ENCODE results near the gene ZNF76. TPM values are rescaled to one million over a fixed set of nuclear protein-coding genes. Genes with fewer than 3 reads are reported as not detected.
"Not testable (repeated sequence)": the region's sequence is repeated elsewhere in the genome, so short reads cannot be mapped to it uniquely, and the experiment has no call there.

Gene ZNF76
- total RNA-seq, 1 experiment from 2014 or later: 24.4 TPM

DNA sequence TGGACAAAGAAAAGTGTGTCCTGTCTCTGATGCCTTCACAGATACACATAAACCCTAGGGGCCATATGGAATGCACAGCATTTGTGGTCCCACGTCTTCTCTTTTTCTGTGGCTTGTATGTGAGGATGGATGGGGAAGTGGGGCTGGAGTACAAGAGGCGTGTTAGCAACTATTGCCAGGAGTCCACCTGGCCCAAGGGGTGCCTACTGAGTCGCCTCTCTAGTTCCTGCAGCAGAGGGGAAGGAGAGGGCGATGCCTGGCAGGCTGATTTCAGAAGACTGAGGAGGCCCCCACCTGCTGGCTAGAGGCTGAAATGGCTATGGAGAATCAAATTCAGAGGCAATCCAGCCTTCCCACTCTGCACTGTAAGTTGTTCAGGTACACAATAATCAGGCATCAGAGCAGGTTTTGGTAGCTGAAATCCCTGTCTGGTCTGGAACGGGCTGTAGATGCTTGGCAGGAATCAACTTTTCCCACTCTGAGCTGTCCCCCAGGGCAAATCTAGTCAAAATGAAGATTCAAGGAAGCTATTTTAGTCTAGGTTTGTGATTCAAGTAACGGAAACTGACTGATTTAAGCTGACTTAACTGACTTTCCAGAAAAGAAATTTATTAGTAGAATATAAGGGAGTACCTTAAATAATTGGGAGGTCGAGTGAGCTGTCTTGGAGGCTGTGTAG is 68.0 kb downstream of the ZNF76 start:
- Histone ChIP-seq H4K20me1 (ENCODE audit: insufficient read depth, low read depth, low read length) (no peaks in the 10 kb centered on the region), H3K4me1 (ENCODE audit: low read length) (peaks cover 15% of the 10 kb centered on the region), H3K27ac (ENCODE audit: low read length) (no peak overlapping the region), H3K9me3 (ENCODE audit: low read length) (no peaks in the 10 kb centered on the region), H3K4me2 (ENCODE audit: low read depth, low read length, poor library complexity, severe bottlenecking) (no peak overlapping the region), H3K9ac (ENCODE audit: low read length) (no peak overlapping the region), H2AFZ (ENCODE audit: low read length) (no peak overlapping the region), H3K9me2 (replicated peaks; ENCODE audit: insufficient read depth, low read length) (no peaks in the 10 kb centered on the region), H3K27me3 (ENCODE audit: low read length) (no peaks in the 10 kb centered on the region), H3K36me3 (ENCODE audit: insufficient read depth, low read length) (peaks cover 3% of the 10 kb centered on the region; the same call in 1 of the 2 replicates), H3K4me3 (ENCODE audit: low read length) (no peak overlapping the region), H3K79me2 (ENCODE audit: low read length) (no peaks in the 10 kb centered on the region)
- DNase-seq: peak; percentile 85

DNA sequence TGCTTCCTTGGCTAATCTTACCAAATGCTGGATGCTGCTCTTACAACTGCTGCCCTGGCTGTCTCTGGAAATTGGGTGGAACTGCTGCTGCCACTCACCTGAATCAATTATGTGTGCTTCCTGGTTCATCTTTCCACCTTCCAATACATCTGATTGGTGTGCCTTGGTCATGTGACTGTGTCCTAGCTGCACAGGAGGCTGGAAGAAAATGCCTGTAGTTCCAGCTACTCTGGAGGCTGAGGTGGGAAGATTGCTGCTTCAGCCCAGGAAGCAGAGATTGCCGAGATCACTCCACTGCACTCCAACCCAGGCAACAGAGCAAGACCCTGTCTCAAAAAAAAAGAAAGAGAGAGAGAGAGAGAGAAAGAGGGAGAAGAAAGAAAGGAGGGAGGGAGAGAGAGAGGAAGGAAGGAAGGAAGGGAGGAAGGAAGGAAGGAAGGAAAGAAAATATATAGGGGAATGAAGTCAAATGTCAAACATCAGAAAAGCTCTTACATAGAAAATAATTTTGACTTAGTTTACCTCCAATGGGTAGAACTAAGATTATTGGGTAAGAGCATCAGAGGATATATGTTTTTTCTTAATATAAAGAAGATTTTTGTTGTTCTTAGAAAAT is 68.7 kb downstream of the ZNF76 start:
- Histone ChIP-seq H3K36me3 (ENCODE audit: insufficient read depth, low read length) (peaks cover 3% of the 10 kb centered on the region; the same call in 1 of the 2 replicates), H3K9ac (ENCODE audit: low read length) (no peak overlapping the region), H3K4me1 (ENCODE audit: low read length) (peaks cover 8% of the 10 kb centered on the region), H3K27ac (ENCODE audit: low read length) (no peak overlapping the region), H3K4me3 (ENCODE audit: low read length) (no peak overlapping the region), H3K9me2 (replicated peaks; ENCODE audit: insufficient read depth, low read length) (no peaks in the 10 kb centered on the region), H3K27me3 (ENCODE audit: low read length) (no peaks in the 10 kb centered on the region), H2AFZ (ENCODE audit: low read length) (no peak overlapping the region), H3K79me2 (ENCODE audit: low read length) (no peaks in the 10 kb centered on the region), H3K4me2 (ENCODE audit: low read depth, low read length, poor library complexity, severe bottlenecking) (no peak overlapping the region), H3K9me3 (ENCODE audit: low read length) (no peaks in the 10 kb centered on the region), H4K20me1 (ENCODE audit: insufficient read depth, low read depth, low read length) (no peaks in the 10 kb centered on the region)
- DNase-seq: peak; percentile 43

DNA sequence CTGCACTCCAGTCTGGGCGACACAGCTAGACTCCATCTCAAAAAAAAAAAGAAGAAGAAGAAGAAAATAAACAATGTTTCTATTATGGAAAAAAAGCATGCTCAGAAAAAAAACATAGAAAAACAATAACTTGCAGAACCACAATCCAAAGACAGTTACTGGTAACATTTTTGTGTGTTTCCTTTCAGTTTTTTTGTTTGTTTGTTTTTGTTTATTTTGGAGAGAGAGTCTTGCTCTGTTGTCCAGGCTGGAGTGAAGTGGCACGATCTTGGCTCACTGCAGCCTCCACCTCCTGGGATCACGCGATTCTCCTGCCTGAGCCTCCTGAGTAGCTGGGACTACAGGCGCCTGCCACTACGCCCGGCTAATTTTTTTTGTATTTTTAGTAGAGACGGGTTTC is 69.4 kb downstream of the ZNF76 start:
- H2AFZ ChIP-seq (ENCODE audit: low read length); H3K27ac ChIP-seq (ENCODE audit: low read length); H3K27me3 ChIP-seq (ENCODE audit: low read length); H4K20me1 ChIP-seq (ENCODE audit: insufficient read depth, low read depth, low read length); H3K9me2 ChIP-seq (replicated peaks; ENCODE audit: insufficient read depth, low read length); H3K9me3 ChIP-seq (ENCODE audit: low read length); H3K36me3 ChIP-seq (ENCODE audit: insufficient read depth, low read length); H3K4me1 ChIP-seq (ENCODE audit: low read length); H3K4me2 ChIP-seq (ENCODE audit: low read depth, low read length, poor library complexity, severe bottlenecking); DNase-seq; H3K9ac ChIP-seq (ENCODE audit: low read length); H3K79me2 ChIP-seq (ENCODE audit: low read length); H3K4me3 ChIP-seq (ENCODE audit: low read length): not testable (repeated sequence)

DNA sequence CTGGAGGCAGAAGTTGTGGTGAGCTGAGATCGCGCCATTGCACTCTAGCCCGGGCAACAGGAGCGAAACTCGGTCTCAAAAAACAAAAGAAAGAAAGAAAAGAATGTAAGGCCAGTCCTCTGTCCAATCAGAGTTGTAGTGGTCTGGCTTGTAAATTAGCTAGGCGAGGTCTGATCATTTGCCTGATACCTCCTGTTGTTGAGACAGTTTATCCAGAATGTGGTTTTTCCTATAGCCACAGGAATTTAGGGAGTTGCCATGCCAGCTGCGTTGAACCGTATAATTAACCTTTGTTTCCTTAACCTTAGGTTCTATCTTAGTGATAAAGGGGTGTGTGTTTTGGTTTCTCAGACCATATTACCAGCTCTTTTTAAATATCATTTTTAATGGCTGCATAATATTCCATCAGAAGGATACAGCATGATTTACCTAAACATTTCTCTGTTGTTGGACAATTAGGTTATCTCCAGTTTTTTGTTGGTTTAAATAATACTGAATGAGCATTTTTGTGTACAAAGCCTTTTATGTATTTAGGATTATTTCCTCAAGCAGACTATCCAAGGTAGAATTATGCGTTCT is 71.1 kb downstream of the ZNF76 start:
- no peaks in the 10 kb centered on the region for H3K9me2 ChIP-seq (replicated peaks; ENCODE audit: insufficient read depth, low read length)
- no peaks in the 10 kb centered on the region for H3K36me3 ChIP-seq (ENCODE audit: insufficient read depth, low read length)
- H3K9ac ChIP-seq (ENCODE audit: low read length): no peak overlapping the region
- H3K79me2 ChIP-seq (ENCODE audit: low read length): no peaks in the 10 kb centered on the region
- H3K27me3 ChIP-seq (ENCODE audit: low read length): no peaks in the 10 kb centered on the region
- H2AFZ ChIP-seq (ENCODE audit: low read length): no peak overlapping the region
- no peak overlapping the region for H3K4me3 ChIP-seq (ENCODE audit: low read length)
- H3K4me1 ChIP-seq (ENCODE audit: low read length): peaks cover 3% of the 10 kb centered on the region; the same call in 1 of the 2 replicates
- H3K9me3 ChIP-seq (ENCODE audit: low read length): no peaks in the 10 kb centered on the region
- peak; percentile 24 for DNase-seq
- H3K27ac ChIP-seq (ENCODE audit: low read length): no peak overlapping the region
- H4K20me1 ChIP-seq (ENCODE audit: insufficient read depth, low read depth, low read length): no peaks in the 10 kb centered on the region
- no peak overlapping the region for H3K4me2 ChIP-seq (ENCODE audit: low read depth, low read length, poor library complexity, severe bottlenecking)

DNA sequence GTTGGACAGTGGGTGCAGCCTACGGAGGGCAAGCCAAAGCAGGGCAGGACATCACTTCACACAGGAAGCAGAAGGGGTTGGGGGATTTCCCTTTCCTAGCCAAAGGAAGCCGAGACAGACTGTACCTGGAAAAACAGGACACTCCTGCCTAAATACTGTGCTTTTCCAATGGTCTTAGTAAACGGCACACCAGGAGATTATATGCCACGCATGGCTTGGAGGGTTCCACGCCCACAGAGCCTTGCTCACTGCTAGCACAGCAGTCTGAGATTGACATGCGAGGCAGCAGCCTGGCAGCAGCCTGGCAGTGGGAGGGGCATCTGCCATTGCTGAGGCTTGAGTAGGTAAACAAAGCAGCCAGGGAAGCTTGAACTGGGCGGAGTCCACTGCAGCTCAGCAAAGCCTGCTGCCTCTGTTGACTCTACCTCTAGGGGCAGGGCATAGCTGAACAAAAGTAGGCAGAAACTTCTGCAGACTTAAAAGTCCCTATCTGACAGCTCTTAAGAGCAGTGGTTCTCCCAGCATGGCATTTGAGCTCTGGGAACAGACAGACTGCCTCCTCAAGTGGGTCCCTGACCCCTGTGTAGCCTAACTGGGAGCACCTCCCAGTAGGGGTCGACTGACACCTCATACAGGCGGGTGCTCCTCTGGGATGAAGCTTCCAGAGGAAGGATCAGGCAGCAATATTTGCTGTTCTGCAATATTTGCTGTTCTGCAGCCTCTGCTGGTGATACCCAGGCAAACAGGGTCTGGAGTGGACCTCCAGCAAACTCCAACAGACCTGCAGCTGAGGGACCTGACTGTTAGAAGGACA is 72.7 kb downstream of the ZNF76 start:
- H2AFZ ChIP-seq (ENCODE audit: low read length); H3K9me2 ChIP-seq (replicated peaks; ENCODE audit: insufficient read depth, low read length); H4K20me1 ChIP-seq (ENCODE audit: insufficient read depth, low read depth, low read length); H3K27me3 ChIP-seq (ENCODE audit: low read length); H3K36me3 ChIP-seq (ENCODE audit: insufficient read depth, low read length); H3K4me2 ChIP-seq (ENCODE audit: low read depth, low read length, poor library complexity, severe bottlenecking); H3K4me1 ChIP-seq (ENCODE audit: low read length); H3K4me3 ChIP-seq (ENCODE audit: low read length); H3K27ac ChIP-seq (ENCODE audit: low read length); H3K9ac ChIP-seq (ENCODE audit: low read length); H3K79me2 ChIP-seq (ENCODE audit: low read length); H3K9me3 ChIP-seq (ENCODE audit: low read length): not testable (repeated sequence)
- DNase-seq: peak; percentile 77

DNA sequence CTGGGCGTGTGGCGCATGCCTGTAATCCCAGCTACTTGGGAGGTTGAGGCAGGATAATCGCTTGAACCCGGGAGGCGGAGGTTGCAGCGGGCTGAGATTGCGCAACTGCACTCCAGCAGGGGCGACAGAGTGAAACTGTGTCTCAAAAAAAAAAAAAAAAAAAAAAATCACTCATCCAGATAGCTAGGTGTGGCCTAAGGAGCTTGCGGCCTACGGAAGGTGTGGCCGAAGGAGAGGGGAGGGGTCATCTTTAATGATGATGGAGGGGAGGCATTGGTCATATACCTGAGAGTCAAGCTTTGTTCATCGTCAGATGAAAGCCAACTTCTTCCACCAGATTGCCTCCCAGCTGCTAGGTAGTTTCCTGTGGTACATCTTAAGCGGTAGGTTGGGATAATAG is 82.0 kb downstream of the ZNF76 start:
- H3K9me2 ChIP-seq (replicated peaks; ENCODE audit: insufficient read depth, low read length): no peaks in the 10 kb centered on the region
- peaks cover 22% of the 10 kb centered on the region for H4K20me1 ChIP-seq (ENCODE audit: insufficient read depth, low read depth, low read length)
- H3K9ac ChIP-seq (ENCODE audit: low read length): no peak overlapping the region
- no peak overlapping the region for H2AFZ ChIP-seq (ENCODE audit: low read length)
- no peak overlapping the region for H3K27ac ChIP-seq (ENCODE audit: low read length)
- H3K27me3 ChIP-seq (ENCODE audit: low read length): no peaks in the 10 kb centered on the region
- H3K4me1 ChIP-seq (ENCODE audit: low read length): peaks cover 11% of the 10 kb centered on the region
- no peak overlapping the region for H3K4me3 ChIP-seq (ENCODE audit: low read length)
- H3K9me3 ChIP-seq (ENCODE audit: low read length): no peaks in the 10 kb centered on the region
- H3K36me3 ChIP-seq (ENCODE audit: insufficient read depth, low read length): no peaks in the 10 kb centered on the region
- no peak overlapping the region for H3K4me2 ChIP-seq (ENCODE audit: low read depth, low read length, poor library complexity, severe bottlenecking)
- peak; percentile 41 for DNase-seq
- no peaks in the 10 kb centered on the region for H3K79me2 ChIP-seq (ENCODE audit: low read length)

DNA sequence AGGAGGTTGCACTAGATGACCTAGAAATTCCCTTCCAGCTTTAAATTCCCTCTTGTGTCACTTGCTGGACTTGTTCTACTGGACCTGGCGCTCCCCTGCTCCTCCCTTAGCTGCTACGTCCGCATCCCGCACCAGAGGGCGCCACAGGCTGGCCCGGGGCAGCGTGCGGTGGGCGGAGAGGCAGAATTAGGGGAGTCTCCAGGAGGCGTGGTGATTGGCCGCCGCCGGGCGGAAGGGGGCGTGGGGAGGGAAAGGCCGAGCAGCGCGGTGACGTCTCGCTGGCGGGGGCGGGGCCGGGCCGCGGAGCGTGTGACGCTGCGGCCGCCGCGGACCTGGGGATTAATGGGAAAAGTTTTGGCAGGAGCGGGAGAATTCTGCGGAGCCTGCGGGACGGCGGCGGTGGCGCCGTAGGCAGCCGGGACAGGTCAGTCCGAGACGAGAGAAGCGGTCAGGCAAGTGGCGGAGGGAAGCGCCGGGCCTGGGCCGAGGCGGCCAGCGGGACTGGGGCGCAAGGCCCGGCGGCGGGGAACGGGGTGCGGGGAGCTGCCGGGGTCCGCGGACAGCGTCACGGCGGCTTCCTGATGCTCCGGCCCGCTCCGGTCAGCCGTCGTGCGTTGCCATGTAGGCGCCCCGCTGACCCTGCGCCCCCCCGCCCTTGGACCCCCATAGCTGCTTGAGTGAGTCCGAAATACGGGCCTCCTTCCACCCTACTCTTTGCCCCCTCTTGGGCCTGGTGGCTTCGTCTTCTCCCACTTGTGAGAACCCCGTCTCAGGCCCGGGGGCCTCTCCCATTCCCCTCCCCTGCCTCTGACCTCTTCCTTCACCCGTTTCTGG is 82.9 kb downstream of the ZNF76 start, which contains the start of gene PPARD:
PPARD (plus strand) TSS at position 301 of the 834 bp plus-strand sequence. CDS start 68,530 bp downstream, outside the sequence.
- Histone ChIP-seq H3K27me3 (ENCODE audit: low read length) (no peaks in the 10 kb centered on the region), H3K27ac (ENCODE audit: low read length) (no peak within 1 kb of the TSS), H3K79me2 (ENCODE audit: low read length) (no peaks in the 10 kb centered on the region), H3K4me3 (ENCODE audit: low read length) (peak within 1 kb of the TSS; percentile 78), H3K4me2 (ENCODE audit: low read depth, low read length, poor library complexity, severe bottlenecking) (peak within 1 kb of the TSS; percentile 83), H3K4me1 (ENCODE audit: low read length) (peaks cover 11% of the 10 kb centered on the region), H3K9me3 (ENCODE audit: low read length) (no peaks in the 10 kb centered on the region), H4K20me1 (ENCODE audit: insufficient read depth, low read depth, low read length) (peaks cover 22% of the 10 kb centered on the region), H3K36me3 (ENCODE audit: insufficient read depth, low read length) (no peaks in the 10 kb centered on the region), H2AFZ (ENCODE audit: low read length) (peak within 1 kb of the TSS; percentile 41; the same call in 1 of the 2 replicates), H3K9me2 (replicated peaks; ENCODE audit: insufficient read depth, low read length) (no peaks in the 10 kb centered on the region), H3K9ac (ENCODE audit: low read length) (peak within 1 kb of the TSS; percentile 81)
- DNase-seq: peak; percentile 98
